ENCODE data around the gene PRKG2. TPM values are rescaled to one million over a fixed set of nuclear protein-coding genes. Genes with fewer than 3 reads are reported as not detected.

Gene PRKG2
- polyA plus RNA-seq, 1 of the 3 experiments (the other 2 are of a cell fraction) = not detected

DNA sequence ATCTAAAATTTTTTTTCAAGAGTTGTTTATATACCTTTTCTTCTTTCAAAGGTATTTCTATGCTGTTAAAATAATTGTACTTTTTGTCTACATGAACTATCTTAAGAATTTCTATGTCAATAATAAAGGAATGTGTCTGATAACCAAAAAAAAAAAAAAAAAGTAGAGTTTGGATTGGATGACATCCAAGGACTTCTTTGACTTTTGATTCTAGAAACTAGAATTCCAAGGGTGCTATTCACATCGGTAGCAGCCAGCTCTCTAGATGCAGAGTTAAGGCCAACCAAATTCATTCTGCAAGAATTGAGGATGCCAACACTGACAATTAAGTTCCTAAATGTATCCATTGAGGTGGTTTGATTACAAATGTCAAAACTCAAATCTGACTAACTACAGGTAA lies 42.0 kb upstream of the PRKG2 start:
- no peaks in the 10 kb centered on the region for H3K4me1 ChIP-seq (ENCODE audit: control insufficient read depth in 1 of 2, insufficient read depth in 2 of 2, low read depth in 1 of 2, low read length in 1 of 2)
- H3K79me2 ChIP-seq (ENCODE audit: insufficient read depth) = no peaks in the 10 kb centered on the region
- ChIA-PET CTCF (no interaction called here), POLR2A (no interaction called here)
- H2AFZ ChIP-seq (ENCODE audit: low read depth) = no peak overlapping the region
- H3K36me3 ChIP-seq (replicated peaks in 1 of 2; ENCODE audit: control insufficient read depth in 1 of 2, insufficient read depth in 2 of 2, low read length in 1 of 2) = no peaks in the 10 kb centered on the region
- no peaks in the 10 kb centered on the region for H3F3A ChIP-seq (replicated peaks; ENCODE audit: insufficient read depth)
- no peaks in the 10 kb centered on the region for H4K20me1 ChIP-seq (ENCODE audit: insufficient read depth)
- no peak overlapping the region for H3K4me2 ChIP-seq
- H3K9me3 ChIP-seq = no peaks in the 10 kb centered on the region
- no peak for TF ChIP-seq RXRA (IDR thresholded peaks at IDR 0.05; ENCODE audit: borderline replicate concordance, low read depth)
- TF ChIP-seq FOSL2 (IDR thresholded peaks at IDR 0.05; ENCODE audit: borderline replicate concordance, low read depth) = no peak
- TF ChIP-seq RCOR1 (IDR thresholded peaks at IDR 0.05; ENCODE audit: low read length) = no peak
- TF ChIP-seq RAD21 (IDR thresholded peaks at IDR 0.05; ENCODE audit: low read length) = no peak
- no peak for TF ChIP-seq SIN3A (IDR thresholded peaks at IDR 0.05; ENCODE audit: borderline replicate concordance, low read depth, low read length)
- no peak for TF ChIP-seq FOXM1 (IDR thresholded peaks at IDR 0.05; ENCODE audit: low read depth)
- TF ChIP-seq EP300 (IDR thresholded peaks at IDR 0.05; ENCODE audit: borderline replicate concordance in 1 of 2, low read depth in 1 of 2, low read length in 1 of 2) = no peak
- TF ChIP-seq MEF2A (IDR thresholded peaks at IDR 0.05; ENCODE audit: borderline replicate concordance, low read depth) = no peak
- DNase-seq = no peak
- H3K4me3 ChIP-seq (ENCODE audit: low read depth in 2 of 2, low read length in 1 of 2) = no peak overlapping the region
- no peaks in the 10 kb centered on the region for H3K9me2 ChIP-seq
- no peak overlapping the region for H3K9ac ChIP-seq
- peaks cover 5% of the 10 kb centered on the region; the same call in 1 of the 2 replicates for H3K27me3 ChIP-seq (ENCODE audit: insufficient read depth)
- no peak overlapping the region for H3K27ac ChIP-seq (ENCODE audit: low read depth in 2 of 2, low read length in 1 of 2)
- WGBS (ENCODE audit: low lambda C conversion rate) = 12% methylated on average over 1 of the region's 1 CpG

DNA sequence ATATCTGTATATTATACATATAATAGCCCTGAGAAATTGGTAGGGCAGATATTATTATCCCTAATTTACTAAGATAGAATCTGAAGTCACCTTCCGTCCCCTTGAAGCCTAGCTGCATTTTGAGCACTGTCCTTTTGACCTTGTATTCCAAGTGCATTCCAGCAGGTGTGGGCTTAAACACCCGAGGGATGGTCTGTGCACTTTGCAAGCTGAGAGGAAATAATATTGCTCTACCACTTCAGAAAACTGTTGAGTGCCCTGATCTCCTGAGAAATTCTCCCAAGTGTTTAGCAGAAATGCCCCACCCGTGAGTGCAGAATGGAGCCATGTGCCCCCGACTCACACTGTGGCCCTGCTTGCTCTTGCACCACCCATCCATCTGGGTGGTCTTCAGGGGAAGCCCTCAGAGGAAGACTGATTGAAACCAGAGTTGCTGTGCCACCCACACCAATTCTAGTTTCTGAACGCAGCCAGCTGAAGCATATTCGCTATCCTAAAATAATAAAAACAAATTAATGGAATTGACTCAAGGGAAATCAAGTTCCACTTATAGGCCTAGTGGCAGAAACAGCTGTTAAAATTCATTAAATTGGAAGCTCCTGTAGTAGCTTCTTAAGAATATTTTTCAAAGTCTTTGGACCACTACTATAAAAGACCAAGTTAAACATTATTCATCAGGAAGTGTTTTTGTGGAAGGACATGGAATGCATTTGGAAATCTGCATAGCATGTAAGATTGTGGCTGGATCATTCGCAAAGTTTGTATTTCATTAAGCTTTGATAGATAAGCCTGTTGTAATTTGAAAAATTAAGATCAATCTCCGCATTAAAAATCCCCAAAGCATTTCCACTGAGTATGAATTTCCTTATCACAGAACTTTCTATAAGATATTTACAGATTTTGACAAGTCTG lies 41.3 kb upstream of the PRKG2 start:
- Histone ChIP-seq H2AFZ (ENCODE audit: low read depth) (no peak overlapping the region), H3K4me2 (no peak overlapping the region), H3K36me3 (replicated peaks in 1 of 2; ENCODE audit: control insufficient read depth in 1 of 2, insufficient read depth in 2 of 2, low read length in 1 of 2) (no peaks in the 10 kb centered on the region), H3K4me3 (ENCODE audit: low read depth in 2 of 2, low read length in 1 of 2) (no peak overlapping the region), H3K9ac (no peak overlapping the region), H3F3A (replicated peaks; ENCODE audit: insufficient read depth) (no peaks in the 10 kb centered on the region), H3K27me3 (ENCODE audit: insufficient read depth) (peaks cover 3% of the 10 kb centered on the region; the same call in 1 of the 2 replicates), H3K79me2 (ENCODE audit: insufficient read depth) (no peaks in the 10 kb centered on the region), H4K20me1 (ENCODE audit: insufficient read depth) (no peaks in the 10 kb centered on the region), H3K4me1 (ENCODE audit: control insufficient read depth in 1 of 2, insufficient read depth in 2 of 2, low read depth in 1 of 2, low read length in 1 of 2) (no peaks in the 10 kb centered on the region), H3K27ac (ENCODE audit: low read depth in 2 of 2, low read length in 1 of 2) (no peak overlapping the region), H3K9me2 (no peaks in the 10 kb centered on the region), H3K9me3 (no peaks in the 10 kb centered on the region)
- no peak for DNase-seq
- ChIA-PET CTCF (interaction anchor here (0.9 to 1.2 kb wide), 2 partner anchors 95 to 830 kb away, joined by 3 to 5 read pairs; no protein-coding TSS in a partner anchor), POLR2A (no interaction called here)
- 7% methylated on average over 8 of the region's 8 CpGs for WGBS (ENCODE audit: low lambda C conversion rate)
- TF ChIP-seq NFIC (IDR thresholded peaks at IDR 0.05; ENCODE audit: borderline replicate concordance) (no peak), GABPA (IDR thresholded peaks at IDR 0.05; ENCODE audit: low read depth) (no peak), FOXJ3 (CRISPR knock-in tag; IDR thresholded peaks at IDR 0.05) (no peak), NRF1 (IDR thresholded peaks at IDR 0.05; ENCODE audit: low read depth, low read length) (no peak), FOXM1 (IDR thresholded peaks at IDR 0.05; ENCODE audit: low read depth) (no peak), YY1 (IDR thresholded peaks at IDR 0.05; ENCODE audit: low read depth) (no peak), ELF1 (IDR thresholded peaks at IDR 0.05) (no peak), JUND (IDR thresholded peaks at IDR 0.05) (no peak), CHD2 (IDR thresholded peaks at IDR 0.05; ENCODE audit: low read length, partially characterized antibody) (no peak)
- TF ChIP-seq, protein P1, sequence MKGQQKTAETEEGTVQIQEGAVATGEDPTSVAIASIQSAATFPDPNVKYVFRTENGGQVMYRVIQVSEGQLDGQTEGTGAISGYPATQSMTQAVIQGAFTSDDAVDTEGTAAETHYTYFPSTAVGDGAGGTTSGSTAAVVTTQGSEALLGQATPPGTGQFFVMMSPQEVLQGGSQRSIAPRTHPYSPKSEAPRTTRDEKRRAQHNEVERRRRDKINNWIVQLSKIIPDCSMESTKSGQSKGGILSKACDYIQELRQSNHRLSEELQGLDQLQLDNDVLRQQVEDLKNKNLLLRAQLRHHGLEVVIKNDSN (IDR thresholded peaks at IDR 0.05; ENCODE audit: borderline replicate concordance, low read depth) = no peak
- TF ChIP-seq, protein P2, sequence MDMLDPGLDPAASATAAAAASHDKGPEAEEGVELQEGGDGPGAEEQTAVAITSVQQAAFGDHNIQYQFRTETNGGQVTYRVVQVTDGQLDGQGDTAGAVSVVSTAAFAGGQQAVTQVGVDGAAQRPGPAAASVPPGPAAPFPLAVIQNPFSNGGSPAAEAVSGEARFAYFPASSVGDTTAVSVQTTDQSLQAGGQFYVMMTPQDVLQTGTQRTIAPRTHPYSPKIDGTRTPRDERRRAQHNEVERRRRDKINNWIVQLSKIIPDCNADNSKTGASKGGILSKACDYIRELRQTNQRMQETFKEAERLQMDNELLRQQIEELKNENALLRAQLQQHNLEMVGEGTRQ (IDR thresholded peaks at IDR 0.05; ENCODE audit: borderline replicate concordance, low read depth, low read length) = no peak
- TF ChIP-seq, protein P3, sequence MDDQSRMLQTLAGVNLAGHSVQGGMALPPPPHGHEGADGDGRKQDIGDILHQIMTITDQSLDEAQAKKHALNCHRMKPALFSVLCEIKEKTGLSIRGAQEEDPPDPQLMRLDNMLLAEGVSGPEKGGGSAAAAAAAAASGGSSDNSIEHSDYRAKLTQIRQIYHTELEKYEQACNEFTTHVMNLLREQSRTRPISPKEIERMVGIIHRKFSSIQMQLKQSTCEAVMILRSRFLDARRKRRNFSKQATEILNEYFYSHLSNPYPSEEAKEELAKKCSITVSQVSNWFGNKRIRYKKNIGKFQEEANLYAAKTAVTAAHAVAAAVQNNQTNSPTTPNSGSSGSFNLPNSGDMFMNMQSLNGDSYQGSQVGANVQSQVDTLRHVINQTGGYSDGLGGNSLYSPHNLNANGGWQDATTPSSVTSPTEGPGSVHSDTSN (IDR thresholded peaks at IDR 0.05) = no peak
- TF ChIP-seq, protein P4, sequence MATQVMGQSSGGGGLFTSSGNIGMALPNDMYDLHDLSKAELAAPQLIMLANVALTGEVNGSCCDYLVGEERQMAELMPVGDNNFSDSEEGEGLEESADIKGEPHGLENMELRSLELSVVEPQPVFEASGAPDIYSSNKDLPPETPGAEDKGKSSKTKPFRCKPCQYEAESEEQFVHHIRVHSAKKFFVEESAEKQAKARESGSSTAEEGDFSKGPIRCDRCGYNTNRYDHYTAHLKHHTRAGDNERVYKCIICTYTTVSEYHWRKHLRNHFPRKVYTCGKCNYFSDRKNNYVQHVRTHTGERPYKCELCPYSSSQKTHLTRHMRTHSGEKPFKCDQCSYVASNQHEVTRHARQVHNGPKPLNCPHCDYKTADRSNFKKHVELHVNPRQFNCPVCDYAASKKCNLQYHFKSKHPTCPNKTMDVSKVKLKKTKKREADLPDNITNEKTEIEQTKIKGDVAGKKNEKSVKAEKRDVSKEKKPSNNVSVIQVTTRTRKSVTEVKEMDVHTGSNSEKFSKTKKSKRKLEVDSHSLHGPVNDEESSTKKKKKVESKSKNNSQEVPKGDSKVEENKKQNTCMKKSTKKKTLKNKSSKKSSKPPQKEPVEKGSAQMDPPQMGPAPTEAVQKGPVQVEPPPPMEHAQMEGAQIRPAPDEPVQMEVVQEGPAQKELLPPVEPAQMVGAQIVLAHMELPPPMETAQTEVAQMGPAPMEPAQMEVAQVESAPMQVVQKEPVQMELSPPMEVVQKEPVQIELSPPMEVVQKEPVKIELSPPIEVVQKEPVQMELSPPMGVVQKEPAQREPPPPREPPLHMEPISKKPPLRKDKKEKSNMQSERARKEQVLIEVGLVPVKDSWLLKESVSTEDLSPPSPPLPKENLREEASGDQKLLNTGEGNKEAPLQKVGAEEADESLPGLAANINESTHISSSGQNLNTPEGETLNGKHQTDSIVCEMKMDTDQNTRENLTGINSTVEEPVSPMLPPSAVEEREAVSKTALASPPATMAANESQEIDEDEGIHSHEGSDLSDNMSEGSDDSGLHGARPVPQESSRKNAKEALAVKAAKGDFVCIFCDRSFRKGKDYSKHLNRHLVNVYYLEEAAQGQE (IDR thresholded peaks at IDR 0.05; ENCODE audit: low read depth, low read length) = no peak
- TF ChIP-seq, protein P5, sequence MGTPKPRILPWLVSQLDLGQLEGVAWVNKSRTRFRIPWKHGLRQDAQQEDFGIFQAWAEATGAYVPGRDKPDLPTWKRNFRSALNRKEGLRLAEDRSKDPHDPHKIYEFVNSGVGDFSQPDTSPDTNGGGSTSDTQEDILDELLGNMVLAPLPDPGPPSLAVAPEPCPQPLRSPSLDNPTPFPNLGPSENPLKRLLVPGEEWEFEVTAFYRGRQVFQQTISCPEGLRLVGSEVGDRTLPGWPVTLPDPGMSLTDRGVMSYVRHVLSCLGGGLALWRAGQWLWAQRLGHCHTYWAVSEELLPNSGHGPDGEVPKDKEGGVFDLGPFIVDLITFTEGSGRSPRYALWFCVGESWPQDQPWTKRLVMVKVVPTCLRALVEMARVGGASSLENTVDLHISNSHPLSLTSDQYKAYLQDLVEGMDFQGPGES (IDR thresholded peaks at IDR 0.05; ENCODE audit: low read depth, low read length) = no peak
